ENCODE measurements around the gene FRY. TPM values are rescaled to one million over a fixed set of nuclear protein-coding genes. Genes with fewer than 3 reads are reported as not detected.

Gene FRY
- total and polyA plus RNA-seq, 10 donors = 0.80 to 30.0 (median 23.5) TPM

GRCh38 chr13:32248801-32249200 is 217.2 kb downstream of the FRY start:
- Histone ChIP-seq H3K4me3 (no peak overlapping the region), H3K27me3 (replicated peaks in 1 of 7) (no peaks in the 10 kb centered on the region), H3K27ac (no peak overlapping the region), H3K4me1 (peaks cover 0 to 31% (median 12%) of the 10 kb centered on the region in 6 donors), H3K9me3 (no peaks in the 10 kb centered on the region), H3K36me3 (peaks cover 0 to 88% (median 0%) of the 10 kb centered on the region in 6 donors)
- 25 to 48% (median 34%) methylated on average over 3 of the region's 3 CpGs for WGBS, 5 donors
- no peak for DNase-seq
- intact Hi-C loops (cut with DNase I; ENCODE audit: low total_unique reads) = no loop called here
- TF ChIP-seq CTCF (IDR thresholded peaks at IDR 0.05 in 8 of 11, conservative IDR thresholded peaks at IDR 0.05 in 3 of 11) (no peak), POLR2AphosphoS5 (IDR thresholded peaks at IDR 0.05) (no peak), POLR2A (IDR thresholded peaks at IDR 0.05) (no peak)

- Histone ChIP-seq H3K4me3 (no peak overlapping the region), H3K4me1 (peaks cover 0 to 16% (median 9%) of the 10 kb centered on the region in 6 donors), H3K9me3 (no peaks in the 10 kb centered on the region), H3K27me3 (replicated peaks in 1 of 7) (no peaks in the 10 kb centered on the region), H3K36me3 (peaks cover 0 to 98% (median 0%) of the 10 kb centered on the region in 6 donors), H3K27ac (no peak overlapping the region)
- 86 to 92% (median 89%) methylated on average over 4 of the region's 4 CpGs for WGBS, 5 donors
- intact Hi-C loops (cut with DNase I; ENCODE audit: low total_unique reads) = no loop called here
- TF ChIP-seq POLR2A (IDR thresholded peaks at IDR 0.05) (no peak), CTCF (IDR thresholded peaks at IDR 0.05 in 8 of 11, conservative IDR thresholded peaks at IDR 0.05 in 3 of 11) (no peak), POLR2AphosphoS5 (IDR thresholded peaks at IDR 0.05) (no peak)
- no peak for DNase-seq
Measured at GRCh38 chr13:32252812-32253438, 221.4 kb downstream of the FRY start.

GRCh38 chr13:32253911-32254399 is 222.4 kb downstream of the FRY start:
- TF ChIP-seq POLR2AphosphoS5 (IDR thresholded peaks at IDR 0.05) (no peak), POLR2A (IDR thresholded peaks at IDR 0.05) (no peak), CTCF (IDR thresholded peaks at IDR 0.05 in 8 of 11, conservative IDR thresholded peaks at IDR 0.05 in 3 of 11) (no peak)
- Histone ChIP-seq H3K27me3 (replicated peaks in 1 of 7) (no peaks in the 10 kb centered on the region), H3K36me3 (peaks cover 0 to 98% (median 0%) of the 10 kb centered on the region in 6 donors), H3K4me3 (no peak overlapping the region), H3K27ac (no peak overlapping the region), H3K4me1 (peaks cover 0 to 7% (median 4%) of the 10 kb centered on the region in 6 donors), H3K9me3 (no peaks in the 10 kb centered on the region)
- intact Hi-C loops (cut with DNase I; ENCODE audit: low total_unique reads) = no loop called here
- no peak for DNase-seq
- 90 to 95% (median 91%) methylated on average over 14 of the region's 14 CpGs for WGBS, 5 donors

- Histone ChIP-seq H3K27ac (no peak overlapping the region), H3K4me3 (no peak overlapping the region), H3K36me3 (peaks cover 0 to 98% (median 0%) of the 10 kb centered on the region in 6 donors), H3K27me3 (replicated peaks in 1 of 7) (no peaks in the 10 kb centered on the region), H3K9me3 (no peaks in the 10 kb centered on the region), H3K4me1 (peaks cover 0 to 3% (median under 1%) of the 10 kb centered on the region in 6 donors)
- TF ChIP-seq CTCF (IDR thresholded peaks at IDR 0.05 in 8 of 11, conservative IDR thresholded peaks at IDR 0.05 in 3 of 11) = no peak
- TF ChIP-seq POLR2AphosphoS5 (IDR thresholded peaks at IDR 0.05) = no peak
- TF ChIP-seq POLR2A (IDR thresholded peaks at IDR 0.05) = no peak
- 46 to 67% (median 56%) methylated on average over 3 of the region's 3 CpGs for WGBS, 5 donors
- DNase-seq = no peak
- intact Hi-C loops (cut with DNase I; ENCODE audit: low total_unique reads) = no loop called here
Measured at GRCh38 chr13:32254416-32254815, 222.8 kb downstream of the FRY start.
